GM06990 (cell line): ENCODE measurements around the gene APBA2.

Experiments
- DNase-seq: peaks from one replicate; pipeline ENCODE4 v3.0.0-alpha.2; 2011; ENCODE audit not compliant: insufficient read length; ENCODE audit errors: extremely low read depth
- H3K27me3 ChIP-seq: replicated peaks from 2 replicates; pipeline ENCODE4 v1.6.0; 2011; ENCODE audit warnings: low read length; ENCODE audit not compliant: control insufficient read depth, insufficient read depth
- H3K36me3 ChIP-seq: 2 replicates; pipeline ENCODE4 v1.5.1; 2011; ENCODE audit warnings: low read length; ENCODE audit not compliant: control insufficient read depth, insufficient read depth
- H3K4me3 ChIP-seq: replicated peaks from 2 replicates; pipeline ENCODE4 v1.5.1; 2011; ENCODE audit warnings: low read depth, mild to moderate bottlenecking, control low read depth, low read length
- TF ChIP-seq, protein P1 (sequence below): IDR thresholded peaks from 2 replicates; pipeline ENCODE4 v1.5.1; 2011; ENCODE audit warnings: low read length, control low read depth, mild to moderate bottlenecking, inconsistent platforms; ENCODE audit not compliant: insufficient read depth, poor library complexity, severe bottlenecking

APBA2 gene

DNA sequence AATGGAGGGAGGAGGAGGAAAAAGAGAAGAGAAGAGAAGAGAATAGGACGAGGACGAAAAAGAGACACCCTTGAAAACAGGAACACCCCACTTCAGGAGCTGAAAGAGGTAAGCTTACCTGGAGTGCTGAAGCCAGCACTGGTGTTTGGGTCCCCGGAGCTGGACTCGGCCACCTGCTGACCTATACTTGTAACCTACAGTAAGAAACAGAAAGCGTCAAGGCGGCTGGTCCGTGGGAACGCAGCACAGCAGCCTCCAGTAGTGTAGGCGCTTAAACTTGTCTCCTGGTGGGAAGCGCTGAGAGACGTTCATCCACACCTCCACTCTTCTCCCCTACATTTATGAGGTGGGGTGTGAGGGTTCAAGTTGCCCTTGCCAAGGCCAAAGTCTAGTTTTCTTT is 242.9 kb downstream of the APBA2 start:
- no peak overlapping the region for H3K4me3 ChIP-seq
- no peak for DNase-seq
- H3K27me3 ChIP-seq, result no peaks in the 10 kb centered on the region
- H3K36me3 ChIP-seq, result no peaks in the 10 kb centered on the region
- TF ChIP-seq, protein P1, sequence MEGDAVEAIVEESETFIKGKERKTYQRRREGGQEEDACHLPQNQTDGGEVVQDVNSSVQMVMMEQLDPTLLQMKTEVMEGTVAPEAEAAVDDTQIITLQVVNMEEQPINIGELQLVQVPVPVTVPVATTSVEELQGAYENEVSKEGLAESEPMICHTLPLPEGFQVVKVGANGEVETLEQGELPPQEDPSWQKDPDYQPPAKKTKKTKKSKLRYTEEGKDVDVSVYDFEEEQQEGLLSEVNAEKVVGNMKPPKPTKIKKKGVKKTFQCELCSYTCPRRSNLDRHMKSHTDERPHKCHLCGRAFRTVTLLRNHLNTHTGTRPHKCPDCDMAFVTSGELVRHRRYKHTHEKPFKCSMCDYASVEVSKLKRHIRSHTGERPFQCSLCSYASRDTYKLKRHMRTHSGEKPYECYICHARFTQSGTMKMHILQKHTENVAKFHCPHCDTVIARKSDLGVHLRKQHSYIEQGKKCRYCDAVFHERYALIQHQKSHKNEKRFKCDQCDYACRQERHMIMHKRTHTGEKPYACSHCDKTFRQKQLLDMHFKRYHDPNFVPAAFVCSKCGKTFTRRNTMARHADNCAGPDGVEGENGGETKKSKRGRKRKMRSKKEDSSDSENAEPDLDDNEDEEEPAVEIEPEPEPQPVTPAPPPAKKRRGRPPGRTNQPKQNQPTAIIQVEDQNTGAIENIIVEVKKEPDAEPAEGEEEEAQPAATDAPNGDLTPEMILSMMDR, result no peak

GRCh38 chr15:29129221-29129620 is 243.4 kb downstream of the APBA2 start:
- TF ChIP-seq, protein P1, result no peak
- H3K36me3 ChIP-seq, result no peaks in the 10 kb centered on the region
- H3K27me3 ChIP-seq, result no peaks in the 10 kb centered on the region
- H3K4me3 ChIP-seq, result no peak overlapping the region
- no peak for DNase-seq

- H3K36me3 ChIP-seq, result no peaks in the 10 kb centered on the region
- DNase-seq, result no peak
- TF ChIP-seq, protein P1, result no peak
- no peak overlapping the region for H3K4me3 ChIP-seq
- no peaks in the 10 kb centered on the region for H3K27me3 ChIP-seq
Observed at GRCh38 chr15:29129926-29130325, 244.2 kb downstream of the APBA2 start.

DNA sequence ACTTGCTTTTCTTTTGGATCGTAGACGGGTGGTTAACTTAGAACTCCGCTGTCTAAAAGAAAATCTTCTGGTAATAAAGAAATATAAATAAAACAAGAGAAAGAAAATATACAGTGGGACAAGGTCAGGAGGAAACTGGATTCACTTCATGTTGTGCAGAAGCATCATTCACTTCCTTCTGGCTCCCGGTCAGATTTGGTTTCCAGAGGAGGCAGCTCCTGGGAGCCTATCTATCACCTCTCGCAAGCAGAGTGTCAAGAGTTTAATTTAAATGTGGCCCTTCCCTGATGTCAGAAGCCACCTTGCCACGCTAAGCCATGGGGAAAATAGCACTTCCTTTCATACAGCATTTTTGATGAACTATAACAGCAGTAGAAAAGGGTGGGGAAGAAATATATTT is 244.7 kb downstream of the APBA2 start:
- Histone ChIP-seq H3K27me3 (no peaks in the 10 kb centered on the region), H3K36me3 (no peaks in the 10 kb centered on the region), H3K4me3 (no peak overlapping the region)
- TF ChIP-seq, protein P1, result no peak
- DNase-seq, result no peak

- H3K36me3 ChIP-seq, result no peaks in the 10 kb centered on the region
- TF ChIP-seq, protein P1, result no peak
- no peak for DNase-seq
Observed at GRCh38 chr15:29130951-29131839, 245.4 kb downstream of the APBA2 start.

More at GRCh38 chr15:29130951-29131839, 245.4 kb downstream of the APBA2 start:
- no peaks in the 10 kb centered on the region for H3K27me3 ChIP-seq
- no peak overlapping the region for H3K4me3 ChIP-seq
